ENCODE results near the gene IL10RB.
"Not testable (repeated sequence)": the region's sequence is repeated elsewhere in the genome, so short reads cannot be mapped to it uniquely, and the experiment has no call there.

Gene IL10RB

DNA sequence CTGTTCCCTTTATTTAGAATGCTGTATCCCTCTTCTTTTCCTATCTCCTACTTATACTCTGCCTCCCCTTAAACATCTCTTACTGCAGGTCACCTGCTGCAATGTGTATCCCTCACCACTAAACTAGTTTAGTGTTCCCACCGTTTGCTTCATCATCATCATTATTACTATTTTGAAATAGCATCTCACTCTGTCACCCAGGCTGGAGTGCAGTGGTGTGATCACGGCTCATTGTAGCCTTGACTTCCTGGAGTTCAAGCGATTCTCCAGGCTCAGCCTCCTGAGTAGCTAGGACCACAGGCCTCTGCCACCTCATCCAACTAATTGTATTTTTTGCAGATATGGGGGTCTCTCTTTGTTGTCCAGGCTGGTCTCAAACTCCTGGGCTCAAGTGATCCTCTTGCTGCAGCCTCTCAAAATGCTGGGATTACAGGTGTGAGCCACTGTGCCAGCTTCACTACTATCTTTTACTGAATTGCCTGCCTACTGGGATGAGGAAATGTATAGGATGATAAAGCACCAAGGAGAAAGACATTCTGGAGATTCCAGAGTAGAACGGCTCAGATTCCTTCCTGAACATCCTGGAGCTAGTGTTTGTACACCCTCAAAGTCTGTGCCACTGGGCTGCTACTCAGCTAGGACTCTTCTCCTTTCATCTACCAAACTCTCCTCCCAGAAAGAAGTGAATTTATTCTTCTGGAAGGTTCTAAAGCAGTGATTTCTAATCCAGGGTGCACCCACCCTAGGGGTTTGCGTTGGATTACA, 50.0 kb downstream of the IL10RB start:
- Mint-ChIP-seq H3K4me1 (ENCODE audit: low read depth) (no peaks in the 10 kb centered on the region), H3K27ac (no peak overlapping the region)

DNA sequence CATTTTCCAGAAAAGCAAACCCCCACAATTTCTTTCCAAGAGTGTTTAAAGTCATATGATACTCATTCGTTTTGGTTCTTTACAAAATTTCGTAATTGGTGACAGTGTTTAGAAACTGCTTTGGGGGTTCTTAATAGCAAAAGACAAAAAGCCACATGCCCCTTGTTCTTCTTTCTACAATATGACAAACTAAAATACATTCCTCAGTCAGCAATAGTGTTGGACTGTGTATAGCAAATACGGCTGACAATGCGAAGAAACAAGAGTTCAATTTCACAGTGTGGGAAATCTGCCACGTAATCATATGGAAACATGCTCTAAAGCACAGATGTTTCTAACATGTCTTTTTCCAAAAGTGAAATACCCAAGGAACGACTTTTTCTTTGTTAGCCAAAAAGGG, 51.0 kb downstream of the IL10RB start:
- no peaks in the 10 kb centered on the region for H3K27me3 Mint-ChIP-seq
- no peaks in the 10 kb centered on the region for H3K4me1 Mint-ChIP-seq (ENCODE audit: low read depth)
- no peak overlapping the region for H3K4me3 Mint-ChIP-seq
- H3K27ac Mint-ChIP-seq, result no peak overlapping the region
- H3K36me3 Mint-ChIP-seq (ENCODE audit: low read depth), result no peaks in the 10 kb centered on the region
- no peaks in the 10 kb centered on the region for H3K9me3 Mint-ChIP-seq

More for the DNA sequence above, 50.0 kb downstream of the IL10RB start:
- no peak overlapping the region for H3K4me3 Mint-ChIP-seq
- no peaks in the 10 kb centered on the region for H3K9me3 Mint-ChIP-seq
- H3K36me3 Mint-ChIP-seq (ENCODE audit: low read depth), result no peaks in the 10 kb centered on the region
- H3K27me3 Mint-ChIP-seq, result no peaks in the 10 kb centered on the region

DNA sequence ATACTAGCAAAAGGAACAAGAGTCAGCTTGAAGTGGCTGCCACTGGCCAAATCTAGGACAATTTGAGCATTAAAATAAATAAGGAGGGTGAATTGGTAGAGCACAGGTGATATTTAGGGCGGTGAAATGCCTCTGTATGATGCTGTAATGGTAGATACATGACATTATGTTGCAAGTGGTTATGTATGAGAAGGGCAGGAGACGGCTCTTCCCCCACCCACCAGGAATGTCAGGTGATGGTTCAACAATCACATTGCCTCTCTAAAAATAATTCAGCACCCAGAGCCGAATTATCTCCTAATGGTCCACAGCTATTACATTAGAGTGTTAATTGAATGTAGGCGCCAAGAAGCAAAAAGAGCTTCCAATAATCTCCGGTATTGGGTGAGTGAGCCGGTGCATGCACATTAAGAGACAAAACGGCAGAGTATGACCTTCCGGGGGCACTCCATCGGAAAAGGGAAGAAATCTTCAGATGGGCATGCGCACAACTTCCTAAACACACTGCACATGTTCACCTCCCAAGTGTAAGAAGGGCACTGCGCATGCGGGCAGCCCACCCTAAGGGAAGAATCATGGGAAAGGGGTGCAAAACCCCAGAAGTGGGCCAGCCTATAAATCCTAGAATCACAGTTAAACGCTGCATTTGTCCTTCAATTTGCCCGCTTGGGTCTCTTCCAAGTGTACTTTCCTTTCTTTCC, 51.8 kb downstream of the IL10RB start:
- Mint-ChIP-seq H3K4me3 (no peak overlapping the region), H3K27me3 (no peaks in the 10 kb centered on the region), H3K4me1 (ENCODE audit: low read depth) (no peaks in the 10 kb centered on the region), H3K27ac (no peak overlapping the region), H3K36me3 (ENCODE audit: low read depth) (no peaks in the 10 kb centered on the region), H3K9me3 (no peaks in the 10 kb centered on the region)

DNA sequence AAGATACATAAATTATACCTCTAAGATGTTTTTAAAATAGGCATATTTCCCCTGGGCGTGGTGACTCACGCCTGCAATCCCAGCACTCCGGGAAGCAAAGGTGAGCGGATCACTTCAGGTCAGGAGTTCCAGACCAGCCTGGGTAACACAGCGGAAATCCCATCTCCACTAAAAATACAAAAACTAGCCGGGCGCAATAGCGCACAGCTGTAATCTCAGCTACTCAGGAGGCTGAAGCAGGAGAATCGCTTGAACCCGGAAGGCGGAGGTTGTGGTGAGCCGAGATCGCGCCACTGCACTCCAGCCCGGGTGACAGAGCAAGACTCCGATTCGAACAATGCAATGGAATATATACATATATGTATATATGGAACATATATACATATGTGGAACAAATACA, 54.8 kb downstream of the IL10RB start:
- H3K36me3 Mint-ChIP-seq (ENCODE audit: low read depth); H3K4me1 Mint-ChIP-seq (ENCODE audit: low read depth); H3K27ac Mint-ChIP-seq; H3K9me3 Mint-ChIP-seq; H3K27me3 Mint-ChIP-seq; H3K4me3 Mint-ChIP-seq: not testable (repeated sequence)

DNA sequence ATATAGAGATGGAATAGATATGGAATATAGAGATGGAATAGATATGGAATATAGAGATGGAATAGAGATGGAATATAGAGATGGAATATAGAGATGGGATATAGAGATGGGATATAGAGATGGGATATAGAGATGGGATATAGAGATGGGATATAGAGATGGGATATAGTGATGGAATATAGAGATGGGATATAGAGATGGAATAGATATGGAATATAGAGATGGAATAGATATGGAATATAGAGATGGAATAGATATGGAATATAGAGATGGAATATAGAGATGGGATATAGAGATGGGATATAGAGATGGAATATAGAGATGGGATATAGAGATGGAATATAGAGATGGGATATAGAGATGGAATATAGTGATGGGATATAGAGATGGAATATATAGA, 57.4 kb downstream of the IL10RB start:
- H3K36me3 Mint-ChIP-seq (ENCODE audit: low read depth); H3K9me3 Mint-ChIP-seq; H3K27ac Mint-ChIP-seq; H3K4me3 Mint-ChIP-seq; H3K4me1 Mint-ChIP-seq (ENCODE audit: low read depth); H3K27me3 Mint-ChIP-seq: not testable (repeated sequence)

DNA sequence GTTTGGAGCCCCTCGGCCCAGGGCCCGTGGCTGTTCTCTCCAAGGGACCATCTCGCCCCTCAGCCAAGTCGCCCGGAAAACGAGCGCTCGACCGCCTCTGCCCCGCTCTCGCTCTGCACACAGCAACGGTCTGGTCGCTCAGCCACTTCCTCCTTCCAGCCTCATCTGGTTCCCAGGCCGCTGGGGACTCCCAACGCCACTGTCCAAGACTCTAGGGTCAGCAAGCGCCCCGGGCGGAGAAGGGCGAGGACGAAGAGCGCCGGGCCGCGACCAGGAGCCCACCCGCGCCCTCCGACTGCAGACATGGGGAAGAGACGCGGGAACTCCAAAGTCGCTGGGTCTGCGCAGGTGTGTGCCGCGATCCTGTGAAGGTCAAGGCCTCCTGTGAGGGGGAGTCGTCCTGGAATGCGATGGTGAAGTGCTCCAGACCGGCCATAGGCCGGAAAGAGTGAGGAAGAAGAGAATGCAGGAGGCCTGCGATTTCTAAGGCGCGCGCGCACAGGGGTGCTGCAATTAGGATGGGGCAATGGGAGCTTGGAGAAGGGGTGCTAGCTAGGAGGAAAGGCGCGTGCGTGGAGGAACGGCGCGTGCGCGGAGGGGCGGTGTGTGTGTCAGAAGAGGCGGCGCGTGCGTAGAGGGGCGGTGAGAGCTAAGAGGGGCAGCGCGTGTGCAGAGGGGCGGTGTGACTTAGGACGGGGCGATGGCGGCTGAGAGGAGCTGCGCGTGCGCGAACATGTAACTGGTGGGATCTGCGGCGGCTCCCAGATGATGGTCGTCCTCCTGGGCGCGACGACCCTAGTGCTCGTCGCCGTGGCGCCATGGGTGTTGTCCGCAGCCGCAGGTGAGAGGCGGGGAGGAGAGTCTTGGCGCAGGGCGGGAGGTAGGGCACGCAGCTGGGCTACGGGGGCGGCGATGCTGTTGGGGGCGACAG, 58.4 kb downstream of the IL10RB start, which contains the start of gene IFNAR1:
IFNAR1 (plus strand) TSS at position 680 of the 931 bp plus-strand sequence; CDS start at position 766, 86 bp downstream.
- H3K4me1 Mint-ChIP-seq (ENCODE audit: low read depth), result peaks cover under 1% of the 10 kb centered on the region
- no peak within 1 kb of the TSS for H3K27ac Mint-ChIP-seq

DNA sequence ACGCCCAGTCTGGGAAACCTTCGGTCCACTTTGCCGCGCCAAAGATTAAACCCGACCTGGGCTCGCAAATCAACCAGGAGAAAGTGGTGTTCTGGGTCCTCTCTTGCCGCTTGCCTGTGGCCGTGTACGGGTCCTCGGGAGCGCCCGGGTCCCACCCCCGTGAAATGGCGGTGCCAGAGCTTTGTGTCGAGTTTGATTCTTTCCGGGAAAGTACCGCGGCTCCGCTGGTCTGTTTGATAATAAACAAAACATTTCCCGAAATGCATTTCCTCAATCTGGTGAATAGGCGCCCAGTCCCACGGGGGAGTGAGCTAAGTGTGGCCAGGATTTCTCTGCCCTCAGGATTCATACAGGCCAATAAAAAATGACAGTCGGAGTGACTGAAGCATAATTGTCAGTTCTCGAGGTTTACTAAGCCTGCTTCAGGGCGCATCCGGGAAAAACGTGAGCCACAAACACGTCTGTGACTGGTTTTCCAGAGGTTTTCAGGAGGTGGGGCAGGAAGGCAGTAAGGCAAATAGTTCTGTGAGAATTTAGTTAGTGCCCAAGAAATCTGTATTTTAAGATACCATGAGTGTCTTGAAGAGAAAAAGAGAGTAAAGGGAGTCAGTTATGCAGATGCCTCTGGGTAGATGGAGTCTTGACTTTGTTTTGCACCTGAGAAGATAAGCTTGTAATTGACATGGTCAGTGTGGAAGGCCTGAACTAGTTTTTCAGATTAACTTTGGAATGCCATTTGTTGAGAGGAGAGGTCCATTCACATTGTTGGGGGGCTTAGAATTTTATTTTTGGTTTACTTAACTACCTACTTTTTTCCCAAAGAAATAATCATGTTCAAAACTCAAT, 59.3 kb downstream of the IL10RB start:
- peaks cover 10% of the 10 kb centered on the region for H3K4me1 Mint-ChIP-seq (ENCODE audit: low read depth)
- no peaks in the 10 kb centered on the region for H3K27me3 Mint-ChIP-seq
- H3K36me3 Mint-ChIP-seq (ENCODE audit: low read depth), result peaks cover 5% of the 10 kb centered on the region
- H3K4me3 Mint-ChIP-seq, result no peak overlapping the region
- H3K27ac Mint-ChIP-seq, result no peak overlapping the region
- no peaks in the 10 kb centered on the region for H3K9me3 Mint-ChIP-seq

More for the DNA sequence above, 58.4 kb downstream of the IL10RB start, which contains the start of gene IFNAR1:
- Mint-ChIP-seq H3K9me3 (no peaks in the 10 kb centered on the region), H3K4me3 (no peak within 1 kb of the TSS), H3K27me3 (no peaks in the 10 kb centered on the region), H3K36me3 (ENCODE audit: low read depth) (no peaks in the 10 kb centered on the region)

DNA sequence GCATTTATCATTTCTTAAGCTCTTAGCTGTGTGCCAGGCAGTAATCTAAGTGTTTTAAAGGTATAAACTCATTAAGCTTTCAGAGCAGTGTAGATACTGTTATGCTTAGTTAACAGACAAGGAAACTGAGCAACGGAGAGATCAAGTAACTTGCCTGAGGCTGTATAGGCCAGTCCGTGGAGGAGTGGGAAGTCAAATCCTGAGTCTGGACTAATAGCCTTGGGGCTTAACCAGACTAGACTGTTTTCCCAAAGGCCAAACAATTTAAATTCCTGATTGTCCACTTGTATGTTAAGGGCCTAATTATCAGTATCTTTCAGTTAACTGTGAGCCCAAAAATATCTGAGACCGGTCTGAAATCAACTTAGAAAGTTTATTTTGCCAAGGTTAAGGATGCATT, 61.2 kb downstream of the IL10RB start:
- Mint-ChIP-seq H3K4me3 (no peak overlapping the region), H3K4me1 (ENCODE audit: low read depth) (peaks cover 26% of the 10 kb centered on the region)

DNA sequence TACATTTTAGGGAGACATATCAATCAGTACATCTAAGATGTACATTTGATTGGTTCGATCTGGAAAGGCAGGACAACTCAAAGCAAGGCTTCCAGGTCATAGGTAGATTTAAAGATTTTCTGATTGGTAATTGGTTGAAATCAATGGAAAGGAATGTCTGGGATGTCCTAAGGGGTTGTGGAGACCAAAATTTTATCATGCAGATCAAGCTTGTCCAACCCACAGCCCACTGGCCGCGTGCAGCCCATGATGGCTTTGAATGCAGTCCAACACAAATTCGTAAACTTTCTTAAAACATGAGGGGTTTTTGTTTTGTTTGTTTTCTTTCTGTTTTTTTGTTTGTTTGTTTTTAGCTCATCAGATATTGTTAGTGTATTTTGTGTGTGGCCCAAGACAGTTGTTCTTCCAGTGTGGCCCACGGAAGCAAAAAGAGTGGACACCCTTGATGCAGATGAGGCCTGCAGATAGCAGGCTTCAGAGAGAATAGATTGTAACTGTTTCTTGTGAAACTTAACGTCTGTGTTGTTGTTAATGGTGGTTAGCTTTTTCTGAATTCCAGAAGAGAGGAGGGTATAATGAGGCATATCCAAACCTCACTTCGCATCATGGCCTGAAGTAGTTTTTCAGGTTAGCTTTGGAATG, 61.7 kb downstream of the IL10RB start:
- no peak overlapping the region for H3K4me3 Mint-ChIP-seq
- peaks cover 31% of the 10 kb centered on the region for H3K4me1 Mint-ChIP-seq (ENCODE audit: low read depth)
- no peaks in the 10 kb centered on the region for H3K27me3 Mint-ChIP-seq
- peaks cover 15% of the 10 kb centered on the region for H3K36me3 Mint-ChIP-seq (ENCODE audit: low read depth)
- peaks cover 9% of the 10 kb centered on the region for H3K9me3 Mint-ChIP-seq
- H3K27ac Mint-ChIP-seq, result peak overlapping the region; percentile 57

More for the DNA sequence above, 61.2 kb downstream of the IL10RB start:
- H3K27ac Mint-ChIP-seq, result no peak overlapping the region
- no peaks in the 10 kb centered on the region for H3K27me3 Mint-ChIP-seq
- peaks cover 9% of the 10 kb centered on the region for H3K36me3 Mint-ChIP-seq (ENCODE audit: low read depth)
- peaks cover 3% of the 10 kb centered on the region for H3K9me3 Mint-ChIP-seq

DNA sequence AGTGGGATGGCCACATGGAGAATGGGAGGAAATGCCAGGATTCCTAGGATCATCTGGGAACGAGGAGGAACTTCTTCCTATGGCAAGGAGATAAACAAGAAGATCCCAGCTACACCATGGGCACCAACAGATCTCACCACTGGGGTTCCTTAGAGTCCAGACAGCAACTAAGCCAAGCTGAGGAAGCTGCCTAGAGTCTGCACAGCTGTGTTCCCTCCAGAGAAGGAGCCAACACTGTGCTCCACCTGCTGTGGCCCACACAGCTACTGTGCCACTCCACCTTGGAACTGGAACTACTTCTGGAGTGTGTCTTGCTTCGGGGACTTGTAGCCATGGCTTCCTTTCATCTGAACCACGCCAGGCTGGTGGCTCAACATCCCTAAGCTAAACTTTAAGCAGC, 64.6 kb downstream of the IL10RB start:
- peak overlapping the region; percentile 65 for H3K27ac Mint-ChIP-seq
- H3K4me3 Mint-ChIP-seq, result no peak overlapping the region
- peaks cover 50% of the 10 kb centered on the region for H3K4me1 Mint-ChIP-seq (ENCODE audit: low read depth)
- H3K9me3 Mint-ChIP-seq, result peaks cover 14% of the 10 kb centered on the region
- H3K36me3 Mint-ChIP-seq (ENCODE audit: low read depth), result peaks cover 25% of the 10 kb centered on the region
- H3K27me3 Mint-ChIP-seq, result no peaks in the 10 kb centered on the region

DNA sequence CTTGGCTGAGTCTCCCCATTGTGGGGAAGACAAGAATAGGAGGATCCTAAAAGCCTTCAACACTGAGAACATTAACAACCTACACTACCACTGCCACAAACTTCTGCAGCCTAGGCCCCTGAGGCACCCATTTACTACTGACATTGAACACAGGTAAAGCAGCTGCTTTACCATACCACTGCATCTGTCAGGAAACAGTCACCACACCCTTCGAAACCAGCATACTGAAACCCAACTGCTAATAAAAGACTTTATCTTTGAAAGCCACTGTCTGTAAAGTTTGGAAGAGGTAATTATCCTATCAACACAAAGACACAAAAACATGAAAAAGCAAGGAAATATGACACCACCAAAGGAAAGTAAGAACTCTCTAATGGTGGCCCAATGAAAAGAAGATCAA, 66.0 kb downstream of the IL10RB start:
- H3K27me3 Mint-ChIP-seq, result no peaks in the 10 kb centered on the region
- H3K4me1 Mint-ChIP-seq (ENCODE audit: low read depth), result peaks cover 50% of the 10 kb centered on the region
- peaks cover 25% of the 10 kb centered on the region for H3K36me3 Mint-ChIP-seq (ENCODE audit: low read depth)
- H3K9me3 Mint-ChIP-seq, result peaks cover 14% of the 10 kb centered on the region
- peak overlapping the region; percentile 32 for H3K27ac Mint-ChIP-seq
- no peak overlapping the region for H3K4me3 Mint-ChIP-seq

DNA sequence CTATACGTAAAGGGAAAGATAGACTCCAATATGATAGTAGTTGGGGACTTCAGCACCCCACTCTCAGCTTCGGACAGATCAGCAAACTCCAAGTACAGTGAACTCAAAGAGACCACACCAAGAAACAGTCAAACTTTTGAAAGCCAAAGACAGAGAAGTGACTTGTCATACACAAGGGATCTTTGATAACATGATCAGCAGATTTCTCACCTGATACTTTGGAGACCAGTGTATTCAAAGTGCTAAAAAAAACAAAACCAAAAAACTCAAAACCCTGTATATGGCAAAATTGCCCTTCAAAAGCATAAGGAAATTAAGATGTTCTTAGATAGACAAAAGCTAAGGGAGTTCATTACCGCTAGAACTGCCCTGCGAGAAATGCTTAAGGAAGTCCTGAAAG, 68.0 kb downstream of the IL10RB start:
- no peak overlapping the region for H3K4me3 Mint-ChIP-seq
- H3K9me3 Mint-ChIP-seq, result peaks cover 14% of the 10 kb centered on the region
- no peaks in the 10 kb centered on the region for H3K27me3 Mint-ChIP-seq
- peaks cover 54% of the 10 kb centered on the region for H3K4me1 Mint-ChIP-seq (ENCODE audit: low read depth)
- H3K36me3 Mint-ChIP-seq (ENCODE audit: low read depth), result peaks cover 29% of the 10 kb centered on the region
- no peak overlapping the region for H3K27ac Mint-ChIP-seq

DNA sequence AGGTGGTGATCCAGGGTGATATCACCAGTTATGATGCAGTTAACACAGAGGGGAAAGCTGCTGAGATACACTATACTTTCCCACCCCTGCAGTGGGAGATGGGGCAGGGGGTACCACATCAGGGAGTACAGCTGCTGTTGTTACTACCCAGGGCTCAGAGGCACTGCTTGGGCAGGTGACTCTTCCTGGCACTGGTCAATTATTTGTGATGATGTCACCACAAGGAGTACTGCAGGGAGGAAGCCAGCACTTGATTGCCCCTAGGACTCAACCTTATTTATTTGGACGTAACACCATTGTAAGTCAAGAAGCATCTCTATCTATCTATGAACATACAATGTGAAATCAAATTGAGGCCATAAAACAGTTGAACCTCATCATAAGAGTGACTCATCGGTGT, 68.7 kb downstream of the IL10RB start:
- H3K36me3 Mint-ChIP-seq (ENCODE audit: low read depth), result peaks cover 30% of the 10 kb centered on the region
- H3K27me3 Mint-ChIP-seq, result no peaks in the 10 kb centered on the region
- H3K4me3 Mint-ChIP-seq, result no peak overlapping the region
- no peak overlapping the region for H3K27ac Mint-ChIP-seq
- peaks cover 14% of the 10 kb centered on the region for H3K9me3 Mint-ChIP-seq
- H3K4me1 Mint-ChIP-seq (ENCODE audit: low read depth), result peaks cover 56% of the 10 kb centered on the region

DNA sequence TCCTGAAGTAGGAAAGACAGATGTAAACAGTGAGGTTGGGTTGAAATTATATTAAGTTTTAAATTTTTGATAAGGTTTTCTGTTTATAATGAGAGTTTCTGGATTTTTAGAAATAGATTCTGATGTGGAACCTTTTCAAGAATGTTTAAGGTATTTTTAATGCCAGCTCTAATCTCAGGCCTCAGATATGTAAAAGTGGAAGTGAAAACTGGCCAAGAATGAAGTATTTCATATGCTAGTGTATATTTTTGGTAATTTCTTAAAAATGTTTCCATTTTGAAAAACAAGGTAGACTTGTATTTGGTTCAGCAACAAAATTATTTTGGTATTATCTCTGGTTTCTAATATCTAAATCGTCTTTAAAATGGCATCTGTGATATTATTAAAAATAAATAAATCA, 73.0 kb downstream of the IL10RB start:
- H3K36me3 Mint-ChIP-seq (ENCODE audit: low read depth), result peaks cover 36% of the 10 kb centered on the region
- peak overlapping the region; percentile 31 for H3K27ac Mint-ChIP-seq
- H3K27me3 Mint-ChIP-seq, result no peaks in the 10 kb centered on the region
- no peak overlapping the region for H3K4me3 Mint-ChIP-seq
- peaks cover 24% of the 10 kb centered on the region for H3K4me1 Mint-ChIP-seq (ENCODE audit: low read depth)
- H3K9me3 Mint-ChIP-seq, result no peaks in the 10 kb centered on the region
